Right ventricle myocardium superior (tissue), 1 donor: Measurements from ENCODE around the gene KCNA4. TPM values are rescaled to one million over a fixed set of nuclear protein-coding genes. Genes with fewer than 3 reads are reported as not detected.
"Not testable (repeated sequence)": the region's sequence is repeated elsewhere in the genome, so short reads cannot be mapped to it uniquely, and the experiment has no call there.

Experiments
- ATAC-seq: fragments of 200-7000 bp; cut with Tn5 transposase; one replicate; pipeline ENCODE4 v1.9.1; 2020; ENCODE audit warnings: mild to moderate bottlenecking; ENCODE audit not compliant: poor library complexity
- DNase-seq: peaks from one replicate; pipeline ENCODE4 v3.0.0-alpha.2; 2020
- intact Hi-C: fragments of 100-400 bp; cut with DNase I; formaldehyde crosslinking; loops from one replicate; pipeline ENCODE4 v1.11.2; 2022
- long read RNA-seq: library from polyadenylated mRNA; unstranded; transcript quantifications from one replicate; pipeline ENCODE4 v2.0.0, GENCODE V29; 2021
- total RNA-seq: library from RNA; stranded (reverse); fragmentation: NEBNext Ultra II Directional; extraction: Animal tissue kit (Norgen Biotek cat#: 25700); gene quantifications from one replicate; pipeline ENCODE4 v1.2.1, GENCODE V29; 2021
- donor health status: DM: no; HTN: yes; CAD: no; lungs with severe emphysema.

KCNA4 gene
- total RNA-seq: 2.1 TPM
- long read RNA-seq, full-length matches to known transcripts: 2 of 2 reads
- long read RNA-seq, partial matches to known transcripts: 0 of 2 reads
- long read RNA-seq, other reads (novel, unspliced or antisense): 0 of 2 reads

DNA sequence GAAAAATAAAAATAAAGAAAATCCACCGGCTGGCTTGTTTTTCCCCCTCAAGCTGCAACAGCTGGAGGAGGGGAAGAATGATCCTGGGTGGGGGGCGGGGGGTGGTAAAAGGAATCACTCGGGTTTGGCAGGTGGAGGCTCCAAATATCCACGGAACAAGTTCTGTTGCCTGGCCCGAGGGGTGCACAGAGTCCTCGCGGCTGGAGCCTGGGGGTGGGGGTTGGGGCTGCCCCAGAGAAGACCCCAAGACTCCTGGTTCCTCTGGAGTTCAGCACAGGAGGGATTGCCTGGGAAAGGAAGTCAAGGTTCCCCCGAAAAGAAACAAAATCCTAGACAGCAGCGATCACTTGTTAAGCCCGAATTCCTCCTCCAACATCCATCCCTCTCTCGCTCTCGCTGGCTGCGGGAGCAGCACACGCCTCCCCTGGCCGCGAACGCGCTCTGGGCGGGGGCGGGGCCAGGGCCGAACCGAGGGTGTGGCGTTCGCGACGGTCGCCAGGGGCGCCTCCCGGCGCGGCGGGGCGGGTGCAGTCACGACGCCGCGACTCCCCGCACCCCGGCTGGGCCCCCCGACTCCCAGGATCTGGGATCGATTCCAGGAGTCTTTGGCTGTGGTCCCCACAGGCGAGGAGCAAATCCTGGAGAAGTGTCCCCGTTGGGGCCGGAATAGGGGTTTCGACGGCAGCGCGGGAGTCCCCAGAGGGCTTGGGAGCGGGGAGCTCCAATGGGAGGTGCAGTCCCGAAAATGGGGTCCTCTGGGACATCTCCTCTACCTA lies at the start of gene KCNA4:
Gene KCNA4 (minus strand): TSS at position 443 of the 776 bp plus-strand sequence. CDS start 4,352 bp downstream, outside the sequence.
- DNase-seq (peak; percentile 57), ATAC-seq (peak; percentile 96)
- intact Hi-C loops: no loop called here

DNA sequence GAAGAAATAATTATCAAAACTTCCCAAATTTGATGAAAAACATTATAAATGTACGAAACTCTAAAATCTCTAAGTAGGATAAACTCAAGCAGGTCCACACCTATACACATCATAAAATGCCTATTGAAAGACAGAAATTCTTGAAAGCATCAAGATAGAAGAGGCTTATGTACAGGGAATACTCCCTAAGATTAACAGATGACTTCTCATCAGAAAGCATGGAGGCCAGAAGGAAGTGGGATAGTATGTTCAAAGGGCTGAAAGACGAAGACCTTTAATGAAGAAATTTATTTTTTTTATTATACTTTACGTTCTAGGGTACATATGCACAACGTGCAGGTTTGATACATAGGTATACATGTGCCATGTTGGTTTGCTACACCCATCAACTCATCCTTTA lies 45.3 kb upstream of the KCNA4 start:
- ATAC-seq: no peak
- DNase-seq: no peak
- intact Hi-C loops: no loop called here

DNA sequence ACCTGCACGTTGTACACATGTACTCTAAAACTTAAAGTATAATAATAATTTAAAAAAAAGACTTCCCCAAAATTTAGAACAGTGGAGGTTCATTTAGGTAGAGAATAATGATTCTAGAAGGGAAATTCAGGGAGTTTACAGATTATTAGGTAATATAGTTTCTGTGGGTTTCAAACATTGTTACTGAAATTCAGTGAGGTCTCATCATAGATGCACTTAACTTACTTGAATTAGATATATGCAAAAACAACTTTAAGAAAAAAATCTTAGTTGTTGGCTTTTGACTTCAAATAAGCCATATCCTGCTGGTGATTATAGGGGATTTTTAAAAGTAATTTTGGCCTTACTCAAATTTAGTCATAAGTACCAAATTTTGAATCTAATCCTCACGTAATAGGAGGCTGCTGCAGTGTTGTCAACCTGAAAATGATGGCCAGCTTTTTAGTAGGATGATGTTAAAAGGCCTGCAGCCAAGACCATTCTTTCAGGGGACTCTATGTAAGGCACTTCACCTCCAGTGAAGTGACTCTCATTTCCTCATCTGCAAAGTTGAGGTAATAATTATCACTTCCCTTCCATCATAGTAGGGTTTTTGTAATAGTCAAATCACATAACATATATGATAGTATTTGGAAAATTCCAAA lies 42.5 kb upstream of the KCNA4 start:
- ATAC-seq (no peak), DNase-seq (no peak)
- intact Hi-C loops: no loop called here

DNA sequence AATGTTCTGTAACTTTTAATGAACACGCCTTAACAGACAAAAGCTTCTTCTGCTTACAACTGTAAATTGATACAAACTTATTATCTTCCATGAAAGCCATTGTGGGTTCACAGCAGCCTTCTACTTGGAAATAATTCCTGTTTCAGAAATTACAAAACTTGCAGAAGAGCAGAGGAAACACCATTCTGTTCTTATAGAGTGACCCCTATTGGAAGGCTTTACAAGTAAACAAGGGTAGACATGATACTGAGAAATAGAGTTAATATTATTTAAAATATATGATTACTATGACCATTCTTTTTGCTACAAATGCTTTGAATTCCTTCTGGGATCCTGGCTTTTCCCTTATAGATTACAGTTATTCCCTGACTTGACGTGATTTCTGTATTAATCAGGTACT lies 32.4 kb upstream of the KCNA4 start:
- intact Hi-C loops: loop anchor here (10.0 kb wide), 1 partner anchor 204 kb away; no protein-coding TSS in a partner anchor
- DNase-seq: no peak
- ATAC-seq: no peak

DNA sequence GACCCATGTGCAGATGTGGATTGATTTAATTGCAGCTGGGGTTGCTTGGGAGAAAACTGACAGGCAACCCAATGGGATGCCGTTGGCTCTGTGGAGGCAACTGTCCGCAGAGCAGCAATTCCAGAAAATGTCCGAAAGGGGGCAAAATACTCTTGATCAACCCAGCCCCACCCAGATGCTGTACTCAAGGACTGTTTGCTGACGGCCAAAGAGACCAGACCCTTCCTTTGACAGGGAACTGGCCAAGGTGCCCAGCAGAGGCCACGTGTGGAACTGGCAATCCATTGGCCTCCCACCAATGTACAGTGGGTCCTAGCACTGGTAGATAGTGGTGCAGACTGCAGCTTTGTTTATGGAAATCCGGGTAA lies 29.7 kb upstream of the KCNA4 start:
- intact Hi-C loops: loop anchor here (10.0 kb wide), 1 partner anchor 202 kb away; no protein-coding TSS in a partner anchor
- DNase-seq (no peak), ATAC-seq (no peak)

DNA sequence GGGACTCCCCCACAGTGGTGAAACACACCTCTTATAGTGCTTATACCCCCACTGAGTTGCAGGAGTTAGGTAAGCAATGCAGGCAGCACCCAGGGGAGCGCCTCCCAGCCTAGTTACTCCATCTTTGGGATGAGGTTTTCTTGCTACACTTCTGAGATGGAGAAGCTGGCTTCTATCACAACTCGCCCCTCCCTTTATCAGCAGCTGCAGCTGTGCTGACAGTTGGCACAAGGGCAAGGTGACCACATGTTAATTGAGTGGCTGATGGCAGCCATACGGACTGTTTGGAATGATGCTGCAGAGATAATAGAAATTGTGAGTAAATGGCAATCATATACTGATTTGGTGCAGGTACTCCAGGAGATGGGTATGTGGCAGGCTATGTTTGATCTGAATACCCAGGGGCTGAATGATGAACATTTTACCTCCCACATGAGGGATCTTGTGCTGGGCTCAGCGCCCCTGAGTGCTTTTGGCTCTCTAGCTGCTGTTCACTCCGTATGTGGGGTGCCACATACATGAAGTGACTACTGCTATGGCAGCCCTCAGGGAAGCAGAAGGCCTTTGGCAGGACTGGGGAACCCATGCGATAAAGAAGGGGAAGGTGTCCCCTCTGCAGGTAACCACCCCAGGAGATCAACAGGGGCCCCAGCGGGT lies 29.2 kb upstream of the KCNA4 start:
- DNase-seq: no peak
- no peak for ATAC-seq
- intact Hi-C loops: loop anchor here (10.0 kb wide), 1 partner anchor 201 kb away; no protein-coding TSS in a partner anchor

DNA sequence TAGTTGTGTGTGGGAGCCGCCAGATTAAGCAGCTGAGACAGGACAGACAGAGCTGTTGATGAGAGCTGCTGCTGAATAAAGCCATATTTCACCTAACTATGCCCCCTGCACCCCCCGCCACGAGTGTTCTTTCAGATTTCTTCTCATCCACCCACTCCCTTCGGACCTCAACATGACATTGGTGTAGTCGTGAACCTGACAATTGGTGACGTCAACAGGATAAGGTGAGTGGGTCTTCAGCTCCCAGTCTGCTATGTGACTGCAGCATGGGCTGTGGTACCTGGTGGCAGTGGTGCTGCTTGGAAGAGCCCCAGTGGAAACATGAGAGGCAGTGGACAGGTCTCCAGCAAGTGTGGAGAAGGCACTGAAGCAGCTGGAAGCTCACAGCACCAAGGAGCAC lies 28.3 kb upstream of the KCNA4 start:
- intact Hi-C loops: loop anchor here (10.0 kb wide), 1 partner anchor 200 kb away; no protein-coding TSS in a partner anchor
- ATAC-seq (no peak), DNase-seq (no peak)

DNA sequence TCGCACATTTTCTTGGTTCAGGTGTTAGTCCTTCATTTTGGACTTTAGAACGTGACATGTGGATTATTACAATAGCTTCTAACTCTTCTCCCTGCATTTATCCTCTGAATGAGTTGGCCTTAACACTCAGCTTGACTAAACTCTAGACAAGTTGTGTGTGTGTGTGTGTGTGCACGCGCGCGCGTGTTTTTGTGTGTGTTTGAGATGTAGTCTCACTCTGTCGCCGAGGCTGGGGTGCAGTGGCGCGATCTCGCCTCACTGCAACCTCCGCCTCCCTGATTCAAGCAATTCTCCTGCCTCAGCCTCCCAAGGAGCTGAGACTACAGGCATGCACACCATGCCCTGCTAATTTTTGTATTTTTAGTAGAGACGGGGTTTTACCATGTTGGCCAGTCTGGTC lies 24.3 kb upstream of the KCNA4 start:
- ATAC-seq (no peak), DNase-seq (no peak)
- intact Hi-C loops: loop anchor here (10.0 kb wide), 1 partner anchor 196 kb away; no protein-coding TSS in a partner anchor

DNA sequence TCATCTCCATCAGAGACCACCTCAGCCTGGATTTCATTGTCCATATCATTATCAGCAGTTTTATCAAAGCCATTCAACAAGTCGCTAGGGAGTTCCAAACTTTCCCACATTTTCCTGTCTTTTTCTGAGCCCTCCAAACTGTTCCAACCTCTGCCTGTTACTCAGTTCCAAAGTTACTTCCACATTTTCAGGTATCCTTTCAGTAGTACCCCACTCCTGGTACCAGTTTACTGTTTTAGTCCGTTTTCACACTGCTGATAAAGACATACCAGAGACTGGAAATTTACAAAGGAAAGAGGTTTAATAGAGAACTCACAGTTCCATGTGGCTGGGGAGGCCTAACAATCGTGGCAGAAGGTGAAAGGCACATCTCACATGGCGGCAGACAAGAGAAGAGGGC lies 17.9 kb upstream of the KCNA4 start:
- intact Hi-C loops, DNase-seq, ATAC-seq: not testable (repeated sequence)

DNA sequence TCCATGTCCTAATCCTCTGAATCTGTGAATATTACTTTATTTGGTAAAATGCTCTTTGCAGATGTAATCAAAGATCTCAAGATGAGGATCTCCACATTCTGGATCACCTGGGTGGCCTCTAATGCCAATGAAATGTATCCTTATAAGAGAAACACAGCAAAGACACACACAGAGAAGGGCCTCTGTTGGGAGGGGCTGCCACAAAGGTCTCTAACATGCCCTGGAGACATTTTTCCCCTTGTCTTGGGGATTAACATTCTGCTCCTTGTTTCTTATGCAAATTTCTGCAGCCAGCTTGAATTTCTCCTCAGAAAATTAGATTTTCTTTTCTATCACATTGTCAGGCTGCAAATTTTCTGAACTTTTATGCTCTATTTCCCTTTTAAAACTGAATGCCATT lies 17.3 kb upstream of the KCNA4 start:
- DNase-seq, intact Hi-C loops, ATAC-seq: not testable (repeated sequence)

DNA sequence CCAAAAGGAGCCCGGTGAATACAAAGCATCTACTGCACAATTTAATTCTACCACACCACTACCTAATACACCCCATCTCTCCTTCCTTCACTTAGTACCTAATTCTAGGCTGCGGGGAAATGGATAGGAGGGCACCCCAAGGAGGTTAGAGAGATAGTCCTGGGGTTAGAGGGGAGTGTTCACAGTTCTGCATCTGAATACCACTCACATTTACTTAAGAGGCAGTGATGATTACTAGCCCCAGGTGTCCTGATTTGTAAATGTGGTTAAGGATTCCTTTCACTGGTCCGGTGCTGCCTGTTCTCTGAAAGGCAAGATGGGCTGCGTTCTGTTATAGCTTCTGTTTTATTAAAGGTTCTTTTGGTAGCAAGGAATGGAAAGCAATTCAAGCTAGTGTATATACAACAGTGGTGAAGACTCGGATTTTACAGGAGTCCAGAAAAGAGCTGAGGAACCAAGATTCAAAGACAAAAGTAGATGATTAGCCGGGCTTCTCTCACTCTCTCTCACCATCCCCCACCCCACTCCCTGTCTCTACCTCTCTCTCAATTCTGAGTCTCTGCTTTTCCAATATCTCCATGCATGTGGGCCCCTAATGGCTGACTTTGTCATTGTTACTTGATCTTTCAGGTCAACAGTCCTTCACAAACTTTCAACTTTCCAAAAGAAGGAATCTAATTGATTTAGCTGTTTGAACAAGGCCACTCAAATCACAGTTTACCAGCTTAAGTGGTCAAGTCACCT lies 8.7 kb upstream of the KCNA4 start:
- no peak for DNase-seq
- ATAC-seq: no peak
- intact Hi-C loops: no loop called here

DNA sequence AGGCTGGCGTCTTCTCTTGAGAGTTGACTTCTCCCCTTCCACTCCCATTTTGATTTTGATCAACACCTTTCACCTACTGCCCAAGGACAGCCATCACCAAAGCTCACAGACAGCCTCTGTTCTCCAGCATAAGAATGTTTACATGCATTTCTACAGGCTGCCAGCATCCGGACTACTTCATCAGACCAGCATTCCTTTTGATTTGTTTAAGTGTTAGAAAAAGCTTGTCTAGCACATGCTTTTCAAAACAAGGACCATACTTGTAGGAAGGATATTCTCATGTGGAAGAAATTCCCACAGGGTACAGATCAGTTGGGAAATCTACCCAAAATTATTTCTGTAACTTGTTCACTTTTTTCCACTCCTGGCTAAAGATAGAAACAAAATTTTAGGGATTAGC lies 6.2 kb upstream of the KCNA4 start:
- no peak for DNase-seq
- ATAC-seq: no peak
- intact Hi-C loops: no loop called here

DNA sequence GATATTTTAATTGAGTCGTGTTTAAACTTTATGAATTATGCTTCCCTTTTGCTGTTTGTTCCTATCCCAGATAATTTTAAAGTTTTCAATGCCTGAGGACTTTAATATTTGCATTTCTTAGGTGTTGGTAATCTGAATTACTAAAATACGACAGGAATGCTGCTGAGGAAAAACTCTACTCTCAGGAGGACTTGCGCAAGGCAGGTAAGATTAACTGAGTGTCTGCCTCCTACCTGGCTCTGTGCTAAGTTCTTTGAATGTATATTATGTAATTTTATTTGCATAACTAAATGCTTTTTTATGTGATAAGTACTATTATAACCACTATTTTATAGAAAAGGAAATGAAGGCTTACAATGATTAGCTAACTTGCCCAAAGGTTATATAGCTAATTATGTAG lies 2.7 kb upstream of the KCNA4 start:
- DNase-seq (no peak), ATAC-seq (no peak)
- intact Hi-C loops: no loop called here

DNA sequence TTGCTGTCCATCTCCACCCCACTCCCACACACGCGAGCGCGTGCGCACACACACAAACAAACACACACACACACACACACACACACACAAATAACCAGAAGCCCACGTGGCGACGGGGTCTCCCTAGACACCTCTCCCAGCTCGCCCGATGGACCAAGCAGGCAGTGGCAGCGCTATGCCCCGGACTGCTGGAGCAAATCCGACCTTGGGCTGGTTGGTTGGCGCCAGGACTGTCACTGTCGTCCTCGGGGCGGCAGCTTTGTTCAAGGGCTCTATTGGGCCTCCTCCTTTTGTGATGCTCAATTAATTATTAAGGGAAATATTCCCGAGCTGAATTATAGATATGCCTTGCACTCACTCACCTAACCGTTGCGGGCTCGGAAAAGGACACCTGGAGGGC lies 1.7 kb upstream of the KCNA4 start:
- DNase-seq (peak; percentile 33), ATAC-seq (no peak)
- intact Hi-C loops: no loop called here

DNA sequence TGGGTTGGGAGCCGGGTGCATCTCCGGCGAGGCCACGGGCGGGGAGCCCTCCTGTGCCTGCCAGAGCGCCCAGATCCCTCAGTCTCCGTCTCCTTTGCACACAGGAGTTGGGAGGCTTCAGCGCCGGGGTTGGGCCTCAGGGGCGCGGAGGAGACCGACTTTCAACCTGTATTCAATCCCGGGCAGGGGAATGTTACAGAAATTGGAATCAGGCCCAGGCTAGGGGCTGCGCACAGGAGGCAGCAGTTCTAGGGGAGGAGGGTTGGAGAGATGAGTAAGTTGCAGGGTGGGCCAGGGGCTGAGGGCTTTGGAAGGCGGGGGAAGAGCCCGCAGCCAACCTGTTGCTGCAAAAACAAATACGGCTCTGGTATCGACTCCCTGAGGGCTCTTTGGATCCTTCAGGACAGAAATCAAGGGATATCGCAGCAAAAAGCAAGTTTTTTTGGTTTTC lies 640 bp upstream of the KCNA4 start:
- no peak for DNase-seq
- ATAC-seq: peak; percentile 12
- intact Hi-C loops: no loop called here

DNA sequence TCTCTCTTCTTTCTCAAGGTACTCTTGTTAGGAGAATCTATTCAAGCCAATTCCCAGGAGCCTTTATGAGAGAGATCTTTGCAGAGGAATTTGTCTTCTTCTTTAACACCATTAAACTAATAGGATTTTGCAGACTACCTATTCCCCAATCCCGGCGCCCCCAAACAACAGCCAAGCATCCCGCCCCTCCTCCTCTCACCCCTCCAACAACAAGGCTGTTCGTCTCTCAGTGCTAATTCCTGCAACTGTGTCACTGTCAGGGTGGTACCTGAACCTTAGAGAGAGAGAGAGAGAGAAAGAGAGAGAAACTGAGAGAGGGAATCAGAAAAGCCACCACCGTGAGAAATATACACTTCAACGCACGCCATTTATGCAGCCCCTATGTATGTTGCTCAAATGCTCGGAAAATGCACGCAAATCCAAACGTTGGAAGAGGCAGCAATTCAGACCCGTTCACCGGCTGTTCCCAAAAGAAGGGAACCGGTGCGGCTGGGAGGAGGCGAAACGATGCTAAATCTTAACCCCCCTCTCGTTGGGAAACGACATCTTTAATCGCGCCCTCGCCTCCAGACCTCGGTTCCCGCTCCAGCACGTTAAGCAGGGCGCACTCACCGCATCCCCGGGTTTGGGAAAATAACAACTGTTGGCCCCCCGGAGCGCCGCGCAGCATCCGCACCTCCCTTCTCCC lies 961 bp downstream of the KCNA4 start:
- ATAC-seq (peak; percentile 33), DNase-seq (peak; percentile 38)

DNA sequence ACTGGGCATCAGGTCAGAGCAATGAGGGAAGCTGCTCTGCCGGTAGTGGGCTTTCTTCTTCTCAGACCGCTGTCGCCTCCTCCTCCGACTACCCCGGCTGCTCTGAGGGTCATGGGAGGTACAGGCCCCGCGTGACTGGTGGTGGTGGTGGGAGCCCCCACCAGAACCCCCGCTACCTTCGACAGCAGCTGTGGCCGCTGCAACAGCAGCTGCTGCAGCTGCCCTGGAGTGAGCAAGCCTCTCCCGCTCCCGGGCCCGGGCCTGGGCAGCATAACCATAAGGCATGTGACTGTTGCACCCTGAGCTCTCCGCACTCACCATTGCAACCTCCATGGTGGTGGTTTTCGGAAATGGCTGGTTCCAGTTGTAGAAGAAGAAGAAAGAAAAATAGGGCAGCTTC lies 4.5 kb downstream of the KCNA4 start:
- DNase-seq: no peak
- intact Hi-C loops: no loop called here
- no peak for ATAC-seq

More for the DNA sequence above, 961 bp downstream of the KCNA4 start:
- intact Hi-C loops: no loop called here

DNA sequence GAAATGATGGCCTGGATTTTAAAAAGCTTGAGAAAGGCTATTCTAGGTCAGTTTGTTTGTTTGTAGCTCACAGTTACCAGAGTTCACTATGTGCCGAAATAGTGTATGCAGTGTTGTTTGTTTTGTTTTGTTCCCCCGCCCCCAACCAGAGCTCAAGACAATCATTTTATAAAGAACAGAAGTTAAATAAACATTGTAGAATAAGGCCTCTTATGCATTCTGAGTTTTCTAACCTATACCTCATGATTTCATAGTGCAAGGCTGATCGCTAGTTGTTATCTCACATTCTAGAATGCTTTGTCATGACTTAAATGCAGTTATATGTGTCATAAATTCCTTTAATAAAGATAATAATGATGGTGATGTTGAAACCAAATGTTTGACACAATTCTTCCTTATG lies 7.8 kb downstream of the KCNA4 start:
- intact Hi-C loops: no loop called here
- no peak for DNase-seq
- peak; percentile 72 for ATAC-seq
